GM23248 (cell line): Measurements from ENCODE around the gene ENOX2.

Experiments used
- EZH2 ChIP-seq: fragments of 200-600 bp; sonication (generic); IDR thresholded peaks from 2 replicates; pipeline ENCODE4 v1.6.1; 2018; ENCODE audit warnings: antibody characterized with exemption, mild to moderate bottlenecking; ENCODE audit not compliant: insufficient read depth, poor library complexity, severe bottlenecking
- EZH2phosphoT487 ChIP-seq: fragments of 200-600 bp; sonication (generic); IDR thresholded peaks from 2 replicates; pipeline ENCODE4 v1.6.1; 2018; ENCODE audit warnings: antibody characterized with exemption, moderate library complexity, mild to moderate bottlenecking, low read depth; ENCODE audit not compliant: insufficient read depth

DNA sequence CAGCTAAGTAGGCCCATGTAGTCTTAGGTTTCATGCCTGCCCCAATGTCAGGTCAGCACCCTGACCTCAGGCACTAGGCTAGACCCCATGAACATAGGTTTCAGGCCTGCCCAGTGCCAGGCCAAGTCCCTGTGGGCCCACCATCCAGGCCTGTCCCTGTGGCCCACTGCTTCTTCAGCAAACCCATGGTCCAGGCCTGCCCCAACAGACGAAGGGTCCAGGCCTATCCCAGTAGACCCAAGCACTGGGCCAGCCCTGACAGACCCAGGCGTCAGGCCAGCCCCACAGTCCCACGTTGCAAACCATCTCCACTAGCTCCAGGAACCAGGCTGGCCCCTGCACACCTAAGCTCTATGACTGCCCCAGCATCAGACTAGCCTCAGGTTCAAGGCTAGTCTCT is 92.4 kb downstream of the ENOX2 start:
- no peak for TF ChIP-seq EZH2phosphoT487
- TF ChIP-seq EZH2: no peak
